Endodermal cell (in vitro differentiated cells): Measurements from ENCODE around the gene DGCR6L. TPM values are rescaled to one million over a fixed set of nuclear protein-coding genes. Genes with fewer than 3 reads are reported as not detected.

ENCODE experiments used
- DNase-seq: peaks from one replicate; pipeline ENCODE4 v3.0.0-alpha.2; 2017
- H3K27ac ChIP-seq: 2 replicates; pipeline ENCODE4 v1.5.1; 2013; ENCODE audit warnings: mild to moderate bottlenecking, low read depth, low read length, moderate library complexity
- H3K27me3 ChIP-seq: 2 replicates; pipeline ENCODE4 v1.6.1; 2013; ENCODE audit warnings: mild to moderate bottlenecking, low read length, moderate library complexity; ENCODE audit not compliant: insufficient read depth, control insufficient read depth, poor library complexity, severe bottlenecking
- H3K36me3 ChIP-seq: 2 replicates; pipeline ENCODE4 v1.7.0; 2013; ENCODE audit warnings: mild to moderate bottlenecking, low read length, moderate library complexity; ENCODE audit not compliant: control insufficient read depth, insufficient read depth
- H3K4me1 ChIP-seq: one replicate; pipeline ENCODE4 v1.7.0; 2013; ENCODE audit warnings: low read length; ENCODE audit not compliant: control insufficient read depth, insufficient read depth
- H3K4me3 ChIP-seq: 2 replicates; pipeline ENCODE4 v1.5.1; 2013; ENCODE audit warnings: mild to moderate bottlenecking, low read length, moderate library complexity
- H3K9ac ChIP-seq: 2 replicates; pipeline ENCODE4 v1.6.1; 2013; ENCODE audit warnings: mild to moderate bottlenecking, low read length, moderate library complexity; ENCODE audit not compliant: poor library complexity, severe bottlenecking; ENCODE audit errors: extremely low read depth
- H3K9me3 ChIP-seq: 2 replicates; pipeline ENCODE4 v1.6.1; 2013; ENCODE audit warnings: mild to moderate bottlenecking, low read length, moderate library complexity; ENCODE audit not compliant: control insufficient read depth
- H3K27ac Mint-ChIP-seq: 2 replicates; pipeline ENCODE4 v1.8.0; 2020; ENCODE audit warnings: mixed read lengths
- H3K27me3 Mint-ChIP-seq: 2 replicates; pipeline ENCODE4 v1.8.0; 2021; ENCODE audit warnings: mild to moderate bottlenecking, mixed read lengths; ENCODE audit not compliant: insufficient read depth
- H3K36me3 Mint-ChIP-seq: 2 replicates; pipeline ENCODE4 v1.8.0; 2020; ENCODE audit warnings: low read depth, mixed read lengths
- H3K4me1 Mint-ChIP-seq: 2 replicates; pipeline ENCODE4 v1.8.0; 2020; ENCODE audit warnings: mixed read lengths
- H3K4me3 Mint-ChIP-seq: 2 replicates; pipeline ENCODE4 v1.8.0; 2020; ENCODE audit warnings: mild to moderate bottlenecking, moderate library complexity, mixed read lengths
- H3K9me3 Mint-ChIP-seq: 2 replicates; pipeline ENCODE4 v1.8.0; 2020; ENCODE audit warnings: mild to moderate bottlenecking, mixed read lengths
- WGBS, 2 experiments: methylation state at CpG; one replicate each; pipeline versions ENCODE4 v1.1.5 to v1.1.7; 2013; ENCODE audit warnings: missing lambda C conversion rate in 2 of 2, mixed read lengths in 1 of 2; ENCODE audit not compliant: insufficient coverage in 1 of 2, insufficient read length in 1 of 2; 5-methylcytosine and 5-hydroxymethylcytosine counted together
- total RNA-seq, 2 donors: library from RNA; stranded (reverse); fragmentation: NEBNext Ultra II Directional in 1 of 2; extraction: Animal tissue kit (Norgen Biotek cat#: 25700) in 1 of 2; gene quantifications; 2 replicates in 1 of 2; 3 replicates in 1 of 2; pipeline ENCODE4 v1.2.1, GENCODE V29; 2021
- TF ChIP-seq, protein P1 (sequence below): fragments of 200-600 bp; sonication (generic); conservative IDR thresholded peaks from 2 replicates; pipeline ENCODE4 v1.5.0; 2021; ENCODE audit warnings: antibody characterized with exemption, mild to moderate bottlenecking

Gene DGCR6L
- total RNA-seq, 2 donors from 2014 or later, result 51.3 to 53.7 TPM

DNA sequence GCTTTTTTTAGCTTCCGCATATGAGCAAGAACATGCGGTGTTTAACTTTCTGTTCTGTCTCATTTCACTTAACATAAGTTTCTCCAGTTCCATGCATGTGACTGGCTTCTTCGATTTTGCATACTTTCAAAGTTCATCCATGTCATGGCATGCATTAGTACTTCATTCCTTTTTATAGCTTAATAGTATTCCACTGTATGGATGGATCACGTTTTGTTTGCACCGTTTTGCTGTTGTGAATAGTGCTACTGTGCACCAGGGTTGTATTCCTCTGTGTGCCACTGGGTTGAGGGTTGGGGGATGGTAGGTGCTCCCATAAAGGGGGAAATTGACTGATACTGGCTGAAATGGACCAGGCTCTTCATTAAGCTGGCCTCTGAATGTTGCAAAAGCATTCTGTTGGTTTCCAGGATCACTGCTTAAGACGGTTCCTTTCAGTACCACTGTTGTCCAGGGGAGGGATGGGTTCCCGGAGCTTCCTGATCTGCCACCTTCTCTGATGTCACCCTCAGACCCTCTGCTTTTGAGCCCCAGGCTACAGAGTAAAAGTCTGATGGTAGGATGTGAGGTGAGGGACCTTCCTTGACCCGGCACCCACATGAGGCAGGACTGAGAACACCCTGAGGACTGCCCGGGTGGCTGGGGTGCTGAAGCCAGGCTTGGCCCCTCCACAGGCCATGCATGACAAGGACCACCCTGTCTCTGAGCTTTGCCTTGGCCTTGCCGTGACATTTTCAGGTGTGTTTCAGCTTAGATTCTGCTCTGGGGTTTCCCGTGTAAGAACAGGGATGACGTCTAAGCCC, 24.4 kb downstream of the DGCR6L start:
- no peak overlapping the region for H3K4me3 ChIP-seq
- no peak for DNase-seq
- H3K4me1 ChIP-seq, result no peaks in the 10 kb centered on the region
- H3K9ac ChIP-seq, result no peak overlapping the region
- H3K27ac ChIP-seq, result no peak overlapping the region
- Mint-ChIP-seq H3K4me3 (no peak overlapping the region), H3K27me3 (peaks cover 49% of the 10 kb centered on the region), H3K9me3 (no peaks in the 10 kb centered on the region), H3K27ac (no peak overlapping the region), H3K36me3 (no peaks in the 10 kb centered on the region), H3K4me1 (no peaks in the 10 kb centered on the region)
- no peaks in the 10 kb centered on the region for H3K36me3 ChIP-seq
- TF ChIP-seq, protein P1, sequence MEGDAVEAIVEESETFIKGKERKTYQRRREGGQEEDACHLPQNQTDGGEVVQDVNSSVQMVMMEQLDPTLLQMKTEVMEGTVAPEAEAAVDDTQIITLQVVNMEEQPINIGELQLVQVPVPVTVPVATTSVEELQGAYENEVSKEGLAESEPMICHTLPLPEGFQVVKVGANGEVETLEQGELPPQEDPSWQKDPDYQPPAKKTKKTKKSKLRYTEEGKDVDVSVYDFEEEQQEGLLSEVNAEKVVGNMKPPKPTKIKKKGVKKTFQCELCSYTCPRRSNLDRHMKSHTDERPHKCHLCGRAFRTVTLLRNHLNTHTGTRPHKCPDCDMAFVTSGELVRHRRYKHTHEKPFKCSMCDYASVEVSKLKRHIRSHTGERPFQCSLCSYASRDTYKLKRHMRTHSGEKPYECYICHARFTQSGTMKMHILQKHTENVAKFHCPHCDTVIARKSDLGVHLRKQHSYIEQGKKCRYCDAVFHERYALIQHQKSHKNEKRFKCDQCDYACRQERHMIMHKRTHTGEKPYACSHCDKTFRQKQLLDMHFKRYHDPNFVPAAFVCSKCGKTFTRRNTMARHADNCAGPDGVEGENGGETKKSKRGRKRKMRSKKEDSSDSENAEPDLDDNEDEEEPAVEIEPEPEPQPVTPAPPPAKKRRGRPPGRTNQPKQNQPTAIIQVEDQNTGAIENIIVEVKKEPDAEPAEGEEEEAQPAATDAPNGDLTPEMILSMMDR, result peak; percentile 23
- WGBS, 2 experiments, result 89 to 94% methylated on average over 9 to 12 of the region's 12 CpGs
- H3K9me3 ChIP-seq, result no peaks in the 10 kb centered on the region
- H3K27me3 ChIP-seq, result peaks cover 33% of the 10 kb centered on the region

DNA sequence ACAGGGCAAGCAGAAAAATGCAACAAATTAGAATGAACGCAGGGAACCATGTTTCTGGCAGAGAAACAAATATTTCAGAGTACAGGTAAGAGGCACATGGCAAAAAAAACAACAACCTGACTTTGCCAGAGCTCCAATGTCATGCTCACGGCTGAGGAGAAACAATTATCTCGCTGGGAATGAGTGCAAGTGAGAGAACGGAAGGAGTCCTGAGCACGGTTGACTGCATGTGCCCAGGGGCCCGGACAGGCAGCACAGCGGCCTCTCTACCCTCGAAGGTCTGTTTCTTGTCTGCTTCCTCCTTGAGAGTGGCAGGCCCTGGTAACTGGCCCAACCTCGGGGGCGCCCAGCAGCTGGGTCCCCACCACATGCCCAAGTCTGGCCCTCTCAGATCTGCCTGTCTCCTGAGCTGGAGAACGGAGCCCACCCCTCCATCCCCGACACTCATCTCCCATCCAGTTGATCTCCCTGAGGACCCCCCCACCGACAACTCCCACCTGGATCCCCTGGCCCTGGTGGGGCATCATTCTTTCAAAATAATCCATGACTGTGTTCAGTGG, 27.1 kb downstream of the DGCR6L start:
- Histone ChIP-seq H3K36me3 (no peaks in the 10 kb centered on the region), H3K9ac (no peak overlapping the region), H3K9me3 (no peaks in the 10 kb centered on the region), H3K4me3 (no peak overlapping the region), H3K4me1 (no peaks in the 10 kb centered on the region), H3K27me3 (peaks cover 13% of the 10 kb centered on the region), H3K27ac (no peak overlapping the region)
- Mint-ChIP-seq H3K9me3 (no peaks in the 10 kb centered on the region), H3K27me3 (peaks cover 26% of the 10 kb centered on the region), H3K4me1 (no peaks in the 10 kb centered on the region), H3K36me3 (no peaks in the 10 kb centered on the region), H3K27ac (no peak overlapping the region), H3K4me3 (no peak overlapping the region)
- DNase-seq, result no peak
- 88 to 91% methylated on average over 11 to 13 of the region's 13 CpGs for WGBS, 2 experiments
- TF ChIP-seq, protein P1, result no peak

DNA sequence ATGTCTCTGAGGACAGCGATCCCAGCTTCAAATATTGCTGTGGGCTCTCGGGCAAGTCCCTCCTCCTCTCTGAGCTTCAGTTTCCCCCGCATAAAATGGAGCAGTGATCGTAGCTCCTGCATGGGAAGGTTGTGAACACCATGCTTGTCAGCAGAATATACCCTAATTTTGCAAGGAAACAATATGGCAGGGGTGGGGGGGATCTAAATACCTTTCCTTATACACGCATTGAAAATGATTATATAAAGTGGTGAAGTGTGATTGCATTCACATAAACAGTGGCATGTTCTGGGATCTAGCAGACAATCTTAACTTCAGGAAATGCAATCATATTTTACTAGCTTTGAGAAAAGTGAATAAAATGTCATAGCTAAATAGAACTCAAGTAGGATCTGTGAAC, 27.8 kb downstream of the DGCR6L start:
- Mint-ChIP-seq H3K4me3 (no peak overlapping the region), H3K27me3 (peaks cover 20% of the 10 kb centered on the region), H3K4me1 (no peaks in the 10 kb centered on the region), H3K36me3 (no peaks in the 10 kb centered on the region), H3K9me3 (no peaks in the 10 kb centered on the region), H3K27ac (no peak overlapping the region)
- no peak for DNase-seq
- no peak overlapping the region for H3K27ac ChIP-seq
- 79 to 91% methylated on average over 3 to 5 of the region's 5 CpGs for WGBS, 2 experiments
- H3K27me3 ChIP-seq, result peaks cover 6% of the 10 kb centered on the region
- H3K36me3 ChIP-seq, result no peaks in the 10 kb centered on the region
- no peak overlapping the region for H3K9ac ChIP-seq
- TF ChIP-seq, protein P1, result no peak
- no peaks in the 10 kb centered on the region for H3K4me1 ChIP-seq
- no peak overlapping the region for H3K4me3 ChIP-seq
- no peaks in the 10 kb centered on the region for H3K9me3 ChIP-seq
